ENCODE results near the gene PPM1N.

Gene PPM1N

DNA sequence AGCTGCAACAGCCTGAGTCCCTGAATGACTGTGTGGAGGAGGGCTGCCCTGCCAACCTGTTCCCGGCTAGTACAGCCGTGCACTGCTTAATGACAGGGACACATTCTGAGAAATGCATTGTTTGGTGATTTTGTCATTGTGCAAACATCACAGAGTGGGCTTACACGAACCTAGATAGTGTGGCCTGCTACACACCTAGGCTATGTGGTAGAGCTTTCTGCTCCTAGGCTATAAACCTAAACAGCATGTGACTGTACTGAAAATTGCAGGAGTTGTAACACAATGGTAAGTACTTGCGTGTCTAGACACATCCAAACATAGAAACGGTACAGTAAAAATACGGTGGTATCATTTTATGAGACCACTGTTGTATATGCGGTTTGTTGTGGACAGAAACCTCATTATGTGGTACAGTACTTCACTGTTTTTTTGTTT lies 44.0 kb downstream of the PPM1N start:
- no peak for DNase-seq

DNA sequence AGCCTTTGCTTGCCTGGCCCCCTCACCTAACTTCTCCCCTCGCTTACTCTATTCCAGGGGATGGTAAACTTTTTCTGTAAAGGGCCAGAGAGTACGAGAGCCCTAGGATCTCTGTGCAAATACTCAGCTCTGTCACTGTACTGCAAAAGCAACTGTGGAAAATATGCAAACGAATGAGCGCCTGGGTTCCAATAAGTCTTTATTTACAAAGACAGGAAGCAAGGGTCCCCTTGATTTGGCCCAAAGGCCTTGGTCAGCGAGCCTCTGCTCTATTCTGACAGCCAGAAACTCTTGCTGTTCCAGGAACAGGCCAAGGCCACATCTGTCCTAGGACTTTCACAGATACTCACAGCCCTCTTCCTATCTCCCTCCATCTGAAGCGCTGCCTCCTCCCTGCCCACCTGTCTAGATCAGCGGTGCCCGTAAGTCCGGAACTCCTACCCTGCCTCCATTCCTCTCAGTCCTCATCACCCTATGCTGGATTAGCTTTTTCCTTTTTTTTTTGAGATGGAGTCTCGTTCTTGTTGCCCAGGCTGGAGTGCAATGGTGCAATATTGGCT lies 49.0 kb downstream of the PPM1N start:
- DNase-seq: no peak

DNA sequence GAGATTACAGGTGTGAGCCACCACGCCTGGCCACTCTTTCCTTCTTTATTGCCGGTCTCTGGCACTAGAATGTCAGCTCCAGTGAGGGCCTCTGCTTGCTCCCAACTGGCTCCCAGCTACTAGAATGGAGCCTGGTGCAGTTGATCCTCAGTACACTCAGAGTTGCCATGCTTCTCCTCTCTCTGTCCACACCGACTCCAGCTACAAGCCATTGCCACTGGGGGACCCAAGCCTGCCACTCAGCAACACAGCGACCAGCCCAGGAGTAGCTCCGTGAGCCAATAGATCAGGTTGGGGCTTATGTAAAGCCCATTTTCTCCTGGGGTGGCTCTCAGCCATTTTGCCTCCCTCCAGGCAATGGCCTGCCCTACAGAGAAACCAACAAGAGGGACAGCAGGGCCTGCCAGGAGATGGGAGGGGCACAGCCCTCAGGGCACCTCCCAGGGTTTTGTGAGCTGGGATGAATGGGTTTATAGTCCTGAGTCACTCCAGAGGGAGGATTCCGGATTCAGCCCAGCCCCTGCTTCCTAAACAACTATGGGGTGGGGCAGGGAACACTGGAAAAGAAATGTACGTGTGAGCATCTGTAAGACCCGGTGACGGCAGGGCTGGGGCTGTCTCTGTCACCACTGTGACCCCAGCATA lies 49.8 kb downstream of the PPM1N start:
- no peak for DNase-seq
